ENCODE results near the gene PRKAR1B.

- no peak for TF ChIP-seq EP300 (IDR thresholded peaks at IDR 0.05)
- TF ChIP-seq POLR2AphosphoS5 (IDR thresholded peaks at IDR 0.05): no peak
- no peak for TF ChIP-seq CTCF (IDR thresholded peaks at IDR 0.05)
- no peak for TF ChIP-seq POLR2A (IDR thresholded peaks at IDR 0.05)
Observed at GRCh38 chr7:755413-755805, 28.3 kb upstream of the PRKAR1B start.

All from sigmoid colon (tissue), 4 donors.